Measurements from ENCODE around the gene OLIG3.

Gene OLIG3

GRCh38 chr6:137518386-137518983, 24.3 kb upstream of the OLIG3 start:
- Histone ChIP-seq H3K4me1 (ENCODE audit: control insufficient read depth, insufficient read depth, low read length) (no peaks in the 10 kb centered on the region), H3K9ac (ENCODE audit: low read length) (no peak overlapping the region), H3K4me3 (ENCODE audit: low read length) (no peak overlapping the region), H3K27me3 (ENCODE audit: control insufficient read depth, insufficient read depth, low read length) (peaks cover 41% of the 10 kb centered on the region), H3K9me3 (ENCODE audit: control insufficient read depth, low read length) (no peaks in the 10 kb centered on the region), H3K36me3 (ENCODE audit: control insufficient read depth, insufficient read depth, low read length) (no peaks in the 10 kb centered on the region)

- Histone ChIP-seq H3K27me3 (ENCODE audit: control insufficient read depth, insufficient read depth, low read length) (peaks cover 46% of the 10 kb centered on the region), H3K4me3 (ENCODE audit: low read length) (no peak overlapping the region), H3K9me3 (ENCODE audit: control insufficient read depth, low read length) (no peaks in the 10 kb centered on the region)
Measured at GRCh38 chr6:137514418-137514817, 20.2 kb upstream of the OLIG3 start.

GRCh38 chr6:137512757-137513605, 18.8 kb upstream of the OLIG3 start:
- Histone ChIP-seq H3K36me3 (ENCODE audit: control insufficient read depth, insufficient read depth, low read length) (no peaks in the 10 kb centered on the region), H3K27me3 (ENCODE audit: control insufficient read depth, insufficient read depth, low read length) (peaks cover 44% of the 10 kb centered on the region), H3K9ac (ENCODE audit: low read length) (no peak overlapping the region), H3K4me1 (ENCODE audit: control insufficient read depth, insufficient read depth, low read length) (no peaks in the 10 kb centered on the region), H3K4me3 (ENCODE audit: low read length) (no peak overlapping the region), H3K9me3 (ENCODE audit: control insufficient read depth, low read length) (no peaks in the 10 kb centered on the region)

More at GRCh38 chr6:137514418-137514817, 20.2 kb upstream of the OLIG3 start:
- no peaks in the 10 kb centered on the region for H3K36me3 ChIP-seq (ENCODE audit: control insufficient read depth, insufficient read depth, low read length)
- H3K9ac ChIP-seq (ENCODE audit: low read length): no peak overlapping the region
- H3K4me1 ChIP-seq (ENCODE audit: control insufficient read depth, insufficient read depth, low read length): no peaks in the 10 kb centered on the region

DNA sequence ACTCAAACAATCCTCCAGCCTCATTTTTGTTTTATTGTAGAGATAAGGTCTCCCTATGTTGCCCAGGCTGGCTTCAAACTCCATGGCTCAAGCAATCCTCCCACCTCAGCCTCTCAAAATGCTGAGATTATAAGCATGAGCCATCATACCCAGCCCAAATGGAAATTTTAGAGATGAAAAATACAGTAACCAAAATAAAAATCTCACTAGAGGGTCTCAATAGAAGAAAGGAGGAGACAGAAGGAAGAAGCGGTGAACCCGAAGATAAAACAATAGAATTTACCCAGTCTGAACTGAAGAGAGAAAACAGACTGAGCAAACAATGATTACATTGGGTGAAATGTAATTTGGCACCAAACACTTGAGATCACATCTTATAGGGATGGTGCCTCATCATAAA, 16.7 kb upstream of the OLIG3 start:
- H3K4me3 ChIP-seq (ENCODE audit: low read length): no peak overlapping the region
- peaks cover 32% of the 10 kb centered on the region for H3K27me3 ChIP-seq (ENCODE audit: control insufficient read depth, insufficient read depth, low read length)
- no peaks in the 10 kb centered on the region for H3K4me1 ChIP-seq (ENCODE audit: control insufficient read depth, insufficient read depth, low read length)
- H3K9ac ChIP-seq (ENCODE audit: low read length): no peak overlapping the region
- H3K36me3 ChIP-seq (ENCODE audit: control insufficient read depth, insufficient read depth, low read length): no peaks in the 10 kb centered on the region
- no peaks in the 10 kb centered on the region for H3K9me3 ChIP-seq (ENCODE audit: control insufficient read depth, low read length)

GRCh38 chr6:137498481-137499190, 4.4 kb upstream of the OLIG3 start:
- H3K4me1 ChIP-seq (ENCODE audit: control insufficient read depth, insufficient read depth, low read length): peaks cover 15% of the 10 kb centered on the region
- no peaks in the 10 kb centered on the region for H3K36me3 ChIP-seq (ENCODE audit: control insufficient read depth, insufficient read depth, low read length)
- no peak overlapping the region for H3K9ac ChIP-seq (ENCODE audit: low read length)
- H3K27me3 ChIP-seq (ENCODE audit: control insufficient read depth, insufficient read depth, low read length): peaks cover 64% of the 10 kb centered on the region
- no peaks in the 10 kb centered on the region for H3K9me3 ChIP-seq (ENCODE audit: control insufficient read depth, low read length)
- H3K4me3 ChIP-seq (ENCODE audit: low read length): no peak overlapping the region

GRCh38 chr6:137497721-137498463, 3.7 kb upstream of the OLIG3 start:
- H3K36me3 ChIP-seq (ENCODE audit: control insufficient read depth, insufficient read depth, low read length): no peaks in the 10 kb centered on the region
- H3K4me3 ChIP-seq (ENCODE audit: low read length): no peak overlapping the region
- H3K9me3 ChIP-seq (ENCODE audit: control insufficient read depth, low read length): no peaks in the 10 kb centered on the region
- peaks cover 18% of the 10 kb centered on the region for H3K4me1 ChIP-seq (ENCODE audit: control insufficient read depth, insufficient read depth, low read length)
- H3K27me3 ChIP-seq (ENCODE audit: control insufficient read depth, insufficient read depth, low read length): peaks cover 72% of the 10 kb centered on the region
- H3K9ac ChIP-seq (ENCODE audit: low read length): no peak overlapping the region

GRCh38 chr6:137496909-137497720, 2.9 kb upstream of the OLIG3 start:
- Histone ChIP-seq H3K36me3 (ENCODE audit: control insufficient read depth, insufficient read depth, low read length) (no peaks in the 10 kb centered on the region), H3K9ac (ENCODE audit: low read length) (no peak overlapping the region), H3K27me3 (ENCODE audit: control insufficient read depth, insufficient read depth, low read length) (peaks cover 79% of the 10 kb centered on the region), H3K9me3 (ENCODE audit: control insufficient read depth, low read length) (no peaks in the 10 kb centered on the region), H3K4me1 (ENCODE audit: control insufficient read depth, insufficient read depth, low read length) (peaks cover 18% of the 10 kb centered on the region), H3K4me3 (ENCODE audit: low read length) (no peak overlapping the region)

- Histone ChIP-seq H3K27me3 (ENCODE audit: control insufficient read depth, insufficient read depth, low read length) (peaks cover 82% of the 10 kb centered on the region), H3K4me3 (ENCODE audit: low read length) (no peak overlapping the region), H3K4me1 (ENCODE audit: control insufficient read depth, insufficient read depth, low read length) (peaks cover 18% of the 10 kb centered on the region)
Measured at GRCh38 chr6:137496368-137496767, 2.2 kb upstream of the OLIG3 start.

GRCh38 chr6:137495703-137496336, 1.6 kb upstream of the OLIG3 start:
- H3K9me3 ChIP-seq (ENCODE audit: control insufficient read depth, low read length): no peaks in the 10 kb centered on the region
- peaks cover 18% of the 10 kb centered on the region for H3K4me1 ChIP-seq (ENCODE audit: control insufficient read depth, insufficient read depth, low read length)
- H3K4me3 ChIP-seq (ENCODE audit: low read length): no peak overlapping the region
- H3K36me3 ChIP-seq (ENCODE audit: control insufficient read depth, insufficient read depth, low read length): no peaks in the 10 kb centered on the region
- H3K9ac ChIP-seq (ENCODE audit: low read length): no peak overlapping the region
- H3K27me3 ChIP-seq (ENCODE audit: control insufficient read depth, insufficient read depth, low read length): peaks cover 87% of the 10 kb centered on the region

More at GRCh38 chr6:137496368-137496767, 2.2 kb upstream of the OLIG3 start:
- H3K9me3 ChIP-seq (ENCODE audit: control insufficient read depth, low read length): no peaks in the 10 kb centered on the region
- no peaks in the 10 kb centered on the region for H3K36me3 ChIP-seq (ENCODE audit: control insufficient read depth, insufficient read depth, low read length)
- H3K9ac ChIP-seq (ENCODE audit: low read length): no peak overlapping the region

GRCh38 chr6:137494988-137495702, 951 bp upstream of the OLIG3 start:
- Histone ChIP-seq H3K36me3 (ENCODE audit: control insufficient read depth, insufficient read depth, low read length) (no peaks in the 10 kb centered on the region), H3K4me1 (ENCODE audit: control insufficient read depth, insufficient read depth, low read length) (peaks cover 18% of the 10 kb centered on the region), H3K9me3 (ENCODE audit: control insufficient read depth, low read length) (no peaks in the 10 kb centered on the region), H3K9ac (ENCODE audit: low read length) (no peak overlapping the region), H3K27me3 (ENCODE audit: control insufficient read depth, insufficient read depth, low read length) (peaks cover 94% of the 10 kb centered on the region), H3K4me3 (ENCODE audit: low read length) (no peak overlapping the region)

Data from mucosa of stomach (tissue), 1 donor.